ENCODE data around the gene SLC6A4. TPM values are rescaled to one million over a fixed set of nuclear protein-coding genes. Genes with fewer than 3 reads are reported as not detected.

SLC6A4 gene
- total RNA-seq, 3 donors from 2014 or later: under 0.01 to 1.6 (median 0.29) TPM

DNA sequence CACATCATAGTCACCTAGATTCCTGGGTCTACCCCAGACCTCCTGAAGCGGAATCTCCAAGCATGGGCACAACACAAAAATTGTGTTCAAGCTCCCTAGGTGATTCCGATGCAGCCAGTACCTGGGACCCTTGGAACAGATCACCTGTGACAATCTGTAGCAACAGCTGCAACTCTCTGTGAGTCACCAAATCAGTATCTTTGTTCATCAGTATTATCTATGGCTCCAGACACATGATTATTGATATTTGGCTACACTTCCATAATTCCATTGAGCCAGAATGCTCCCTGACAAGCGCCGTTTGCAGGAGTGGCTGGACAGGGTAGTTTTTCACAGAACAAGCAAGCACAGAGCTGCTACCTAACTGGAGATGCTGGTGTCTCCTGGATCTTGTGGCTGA, 16.2 kb downstream of the SLC6A4 start:
- Histone ChIP-seq H3K4me1 (no peaks in the 10 kb centered on the region), H3K27me3 (no peaks in the 10 kb centered on the region), H3K9me3 (no peaks in the 10 kb centered on the region), H3K4me3 (no peak overlapping the region), H3K27ac (no peak overlapping the region), H3K36me3 (no peaks in the 10 kb centered on the region)
- TF ChIP-seq CTCF (IDR thresholded peaks at IDR 0.05): no peak
- no peak for TF ChIP-seq POLR2A (IDR thresholded peaks at IDR 0.05)
- TF ChIP-seq POLR2AphosphoS5 (IDR thresholded peaks at IDR 0.05): no peak
- DNase-seq (ENCODE audit: low spot score in 2 of 2): no peak
- intact Hi-C loops (cut with DNase I; ENCODE audit: low total_unique reads): loop anchor here (5.0 kb wide), 1 partner anchor 1318 kb away; no protein-coding TSS in a partner anchor

DNA sequence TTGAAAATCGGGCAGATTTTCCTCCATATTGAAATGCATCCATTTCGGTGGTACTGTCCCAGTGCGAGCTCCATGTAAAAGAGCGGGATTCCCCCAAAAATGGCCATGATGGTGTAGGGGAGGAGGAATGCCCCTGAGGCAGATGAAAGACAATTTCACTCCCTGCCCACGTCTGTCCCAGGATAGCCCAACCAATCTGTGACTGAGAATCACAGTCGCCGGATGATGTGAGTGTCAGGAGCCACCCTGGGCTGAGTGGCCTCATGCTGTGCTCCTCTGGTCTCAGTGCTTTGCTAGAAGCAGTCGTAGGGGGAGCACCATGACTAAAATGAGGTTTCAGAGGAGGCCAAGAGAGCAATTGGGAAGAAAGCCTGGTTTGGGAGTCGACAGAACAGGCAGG, 16.7 kb downstream of the SLC6A4 start:
- H3K27me3 ChIP-seq: no peaks in the 10 kb centered on the region
- H3K36me3 ChIP-seq: no peaks in the 10 kb centered on the region
- no peak overlapping the region for H3K27ac ChIP-seq
- intact Hi-C loops (cut with DNase I; ENCODE audit: low total_unique reads): loop anchor here (5.0 kb wide), 1 partner anchor 1319 kb away; no protein-coding TSS in a partner anchor
- DNase-seq (ENCODE audit: low spot score in 2 of 2): no peak
- H3K4me1 ChIP-seq: no peaks in the 10 kb centered on the region
- H3K4me3 ChIP-seq: no peak overlapping the region
- no peaks in the 10 kb centered on the region for H3K9me3 ChIP-seq
- TF ChIP-seq CTCF (IDR thresholded peaks at IDR 0.05) (no peak), POLR2AphosphoS5 (IDR thresholded peaks at IDR 0.05) (no peak), POLR2A (IDR thresholded peaks at IDR 0.05) (no peak)

- DNase-seq (ENCODE audit: low spot score in 2 of 2): no peak
- intact Hi-C loops (cut with DNase I; ENCODE audit: low total_unique reads): loop anchor here (5.0 kb wide), 1 partner anchor 1320 kb away; no protein-coding TSS in a partner anchor
- no peaks in the 10 kb centered on the region for H3K27me3 ChIP-seq
- H3K9me3 ChIP-seq: no peaks in the 10 kb centered on the region
- no peaks in the 10 kb centered on the region for H3K36me3 ChIP-seq
- no peak overlapping the region for H3K4me3 ChIP-seq
- no peak overlapping the region for H3K27ac ChIP-seq
- no peaks in the 10 kb centered on the region for H3K4me1 ChIP-seq
- no peak for TF ChIP-seq POLR2A (IDR thresholded peaks at IDR 0.05)
- no peak for TF ChIP-seq POLR2AphosphoS5 (IDR thresholded peaks at IDR 0.05)
- no peak for TF ChIP-seq CTCF (IDR thresholded peaks at IDR 0.05)
These were observed 17.7 kb downstream of the SLC6A4 start for GRCh38 chr17:30217746-30218245.

DNA sequence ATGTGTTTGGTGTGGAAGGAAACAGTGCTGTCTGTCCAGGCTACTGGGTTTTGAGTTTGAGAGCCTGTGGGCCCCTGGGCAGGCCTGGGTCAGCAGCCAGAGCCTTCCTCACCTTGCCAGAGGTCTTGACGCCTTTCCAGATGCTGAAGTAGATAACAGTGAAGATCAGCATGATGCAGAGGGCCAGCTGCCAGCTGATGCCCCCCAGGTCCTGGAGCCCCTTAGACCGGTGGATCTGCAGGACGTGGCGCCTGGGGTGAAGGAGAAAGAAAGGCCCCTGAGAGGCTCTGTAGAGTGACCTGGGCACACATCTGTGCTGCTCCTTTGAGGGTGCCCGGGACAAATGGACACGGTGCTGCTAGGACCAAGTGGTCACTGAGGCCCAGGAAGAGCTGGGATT, 18.4 kb downstream of the SLC6A4 start:
- no peak for TF ChIP-seq CTCF (IDR thresholded peaks at IDR 0.05)
- no peak for TF ChIP-seq POLR2AphosphoS5 (IDR thresholded peaks at IDR 0.05)
- no peak for TF ChIP-seq POLR2A (IDR thresholded peaks at IDR 0.05)
- Histone ChIP-seq H3K36me3 (no peaks in the 10 kb centered on the region), H3K4me1 (no peaks in the 10 kb centered on the region), H3K4me3 (no peak overlapping the region), H3K9me3 (no peaks in the 10 kb centered on the region), H3K27ac (no peak overlapping the region), H3K27me3 (no peaks in the 10 kb centered on the region)
- intact Hi-C loops (cut with DNase I; ENCODE audit: low total_unique reads): loop anchor here (5.0 kb wide), 1 partner anchor 1320 kb away; no protein-coding TSS in a partner anchor
- DNase-seq (ENCODE audit: low spot score in 2 of 2): no peak

DNA sequence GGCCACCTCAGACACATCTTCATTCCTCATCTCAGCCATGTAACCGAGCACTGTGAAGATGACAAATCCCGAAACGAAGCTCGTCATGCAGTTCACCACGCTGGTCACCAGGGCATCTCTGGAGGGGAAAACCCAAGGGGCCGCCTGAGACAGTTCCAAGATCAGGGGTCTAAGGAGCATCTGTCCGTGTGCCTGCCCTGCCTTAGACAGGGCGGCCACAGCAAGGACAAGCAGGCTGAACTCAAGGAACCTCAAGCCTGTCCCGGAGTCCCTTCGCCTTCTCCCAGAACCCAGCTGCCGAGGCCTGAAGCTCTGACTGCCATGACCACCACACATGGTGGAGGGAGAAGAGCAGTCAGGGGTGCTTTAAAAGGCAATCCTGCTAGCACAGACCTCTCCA, 22.7 kb downstream of the SLC6A4 start:
- no peaks in the 10 kb centered on the region for H3K36me3 ChIP-seq
- no peaks in the 10 kb centered on the region for H3K27me3 ChIP-seq
- DNase-seq (ENCODE audit: low spot score in 2 of 2): no peak
- H3K4me3 ChIP-seq: no peak overlapping the region
- intact Hi-C loops (cut with DNase I; ENCODE audit: low total_unique reads): no loop called here
- no peaks in the 10 kb centered on the region for H3K4me1 ChIP-seq
- no peak overlapping the region for H3K27ac ChIP-seq
- TF ChIP-seq POLR2AphosphoS5 (IDR thresholded peaks at IDR 0.05) (no peak), CTCF (IDR thresholded peaks at IDR 0.05) (no peak), POLR2A (IDR thresholded peaks at IDR 0.05) (no peak)
- H3K9me3 ChIP-seq: no peaks in the 10 kb centered on the region

Data from breast epithelium (tissue), 4 donors.